SK-N-SH (cell line): ENCODE data around the gene ASPSCR1. TPM values are rescaled to one million over a fixed set of nuclear protein-coding genes. Genes with fewer than 3 reads are reported as not detected.

Experiments
- CTCF ChIA-PET: fragments of 300-600, 350-600 bp; formaldehyde crosslinking; extraction: SDS; loops from one replicate; lab custom pipeline; 2021; lab: Yijun Ruan, JAX
- POLR2A ChIA-PET: fragments of 350-600 bp; sonication (Branson Sonifier 250); formaldehyde crosslinking; extraction: SDS; loops from one replicate; lab custom pipeline; 2020; ENCODE audit warnings: antibody characterized with exemption, inconsistent platforms; lab: Yijun Ruan, JAX
- DNase-seq: peaks from one replicate; pipeline ENCODE4 v3.0.0; 2012
- H2AFZ ChIP-seq: fragments of 200-600 bp; sonication (generic); 2 replicates; pipeline ENCODE4 v1.8.1; 2016; ENCODE audit warnings: antibody characterized with exemption, mild to moderate bottlenecking, low read depth
- H3F3A ChIP-seq: fragments of 200-600 bp; sonication (generic); replicated peaks from 2 replicates; pipeline ENCODE3; 2016; ENCODE audit warnings: antibody characterized with exemption, mild to moderate bottlenecking; ENCODE audit not compliant: insufficient read depth
- H3K27ac ChIP-seq, 2 experiments: fragments of 200-500 bp in 1 of 2; fragments of 200-600 bp in 1 of 2; sonication (Bioruptor generic) in 1 of 2; sonication (generic), shearing (Covaris generic) in 1 of 2; 2 replicates each; pipeline versions ENCODE4 v1.5.1 to v1.6.1; 2014 to 2016; ENCODE audit warnings: low read depth in 2 of 2, inconsistent platforms in 1 of 2, low read length in 1 of 2, mild to moderate bottlenecking in 1 of 2, mixed read lengths in 1 of 2
- H3K27me3 ChIP-seq: fragments of 200-600 bp; sonication (generic), shearing (Covaris generic); 2 replicates; pipeline ENCODE4 v1.6.1; 2016; ENCODE audit warnings: mixed run types; ENCODE audit not compliant: insufficient read depth
- H3K36me3 ChIP-seq, 2 experiments: fragments of 200-500 bp in 1 of 2; fragments of 200-600 bp in 1 of 2; sonication (Bioruptor generic) in 1 of 2; sonication (generic) in 1 of 2; replicated peaks in 1 of 2; 2 replicates each; pipeline versions ENCODE3 to v1.5.1; 2014 to 2016; ENCODE audit warnings: low read length in 1 of 2, mild to moderate bottlenecking in 1 of 2; ENCODE audit not compliant: insufficient read depth in 2 of 2, control insufficient read depth in 1 of 2
- H3K4me1 ChIP-seq, 2 experiments: fragments of 200-500 bp in 1 of 2; fragments of 200-600 bp in 1 of 2; sonication (Bioruptor generic) in 1 of 2; sonication (generic), shearing (Covaris generic) in 1 of 2; 2 replicates each; pipeline versions ENCODE4 v1.5.1 to v1.6.1; 2014 to 2016; ENCODE audit warnings: low read depth in 1 of 2, low read length in 1 of 2, mixed run types in 1 of 2; ENCODE audit not compliant: insufficient read depth in 2 of 2, control insufficient read depth in 1 of 2
- H3K4me2 ChIP-seq: fragments of 200-600 bp; sonication (generic), shearing (Covaris generic); 2 replicates; pipeline ENCODE4 v1.6.1; 2017; ENCODE audit warnings: mixed run types
- H3K4me3 ChIP-seq, 2 experiments: fragments of 200-500 bp in 1 of 2; fragments of 200-600 bp in 1 of 2; sonication (Bioruptor generic) in 1 of 2; sonication (generic), shearing (Covaris generic) in 1 of 2; 2 replicates each; pipeline versions ENCODE4 v1.5.1 to v1.8.1; 2014 to 2016; ENCODE audit warnings: low read depth in 2 of 2, inconsistent platforms in 1 of 2, low read length in 1 of 2, mild to moderate bottlenecking in 1 of 2, mixed read lengths in 1 of 2, moderate library complexity in 1 of 2
- H3K79me2 ChIP-seq: fragments of 200-600 bp; sonication (generic); 2 replicates; pipeline ENCODE4 v1.8.1; 2017; ENCODE audit warnings: mild to moderate bottlenecking; ENCODE audit not compliant: insufficient read depth
- H3K9ac ChIP-seq: fragments of 200-600 bp; sonication (generic); 2 replicates; pipeline ENCODE4 v1.6.1; 2017; ENCODE audit warnings: mixed run types
- H3K9me2 ChIP-seq: fragments of 200-600 bp; sonication (generic); 2 replicates; pipeline ENCODE4 v1.6.1; 2017; ENCODE audit warnings: mixed run types
- H3K9me3 ChIP-seq: fragments of 200-600 bp; sonication (generic); 2 replicates; pipeline ENCODE4 v1.6.1; 2017; ENCODE audit warnings: mixed run types, mild to moderate bottlenecking, moderate library complexity
- H4K20me1 ChIP-seq: fragments of 200-600 bp; sonication (generic); 2 replicates; pipeline ENCODE4 v1.6.1; 2017; ENCODE audit warnings: mild to moderate bottlenecking, mixed run types; ENCODE audit not compliant: insufficient read depth
- CTCF ChIP-seq: fragments of 200-600 bp; sonication (generic); IDR thresholded peaks from 2 replicates; pipeline ENCODE4 v1.6.1; 2017; ENCODE audit warnings: antibody characterized with exemption, mild to moderate bottlenecking, moderate library complexity
- FOSL2 ChIP-seq: IDR thresholded peaks from 2 replicates; pipeline ENCODE4 v1.4.0; 2012; ENCODE audit warnings: low read depth, mild to moderate bottlenecking, moderate library complexity, borderline replicate concordance
- FOXM1 ChIP-seq: IDR thresholded peaks from 2 replicates; pipeline ENCODE4 v1.4.0; 2012; ENCODE audit warnings: low read depth, mild to moderate bottlenecking
- IRF3 ChIP-seq: fragments of 150-350 bp; IDR thresholded peaks from 2 replicates; pipeline ENCODE4 v1.6.1; 2016; ENCODE audit warnings: mild to moderate bottlenecking, low read depth, low read length
- MAX ChIP-seq: IDR thresholded peaks from 2 replicates; pipeline ENCODE4 v1.4.0; 2012; ENCODE audit warnings: low read depth
- MEF2A ChIP-seq: IDR thresholded peaks from 2 replicates; pipeline ENCODE4 v1.4.0; 2012; ENCODE audit warnings: low read depth, borderline replicate concordance
- PBX3 ChIP-seq: IDR thresholded peaks from 2 replicates; pipeline ENCODE4; 2012
- RCOR1 ChIP-seq: fragments of 150-350 bp; IDR thresholded peaks from 2 replicates; pipeline ENCODE4 v1.6.1; 2017; ENCODE audit warnings: antibody characterized with exemption, low read length
- RFX5 ChIP-seq: IDR thresholded peaks from 2 replicates; pipeline ENCODE4 v1.6.1; 2012; ENCODE audit warnings: mild to moderate bottlenecking, improper control_type of control experiment, low read length
- SMC3 ChIP-seq: IDR thresholded peaks from 2 replicates; pipeline ENCODE4 v1.6.1; 2012; ENCODE audit warnings: low read depth, low read length, improper control_type of control experiment
- TAF1 ChIP-seq: IDR thresholded peaks from 2 replicates; pipeline ENCODE4 v1.6.1; 2012; ENCODE audit warnings: low read depth, mild to moderate bottlenecking, low read length, moderate library complexity, borderline replicate concordance
- TEAD4 ChIP-seq: IDR thresholded peaks from 2 replicates; pipeline ENCODE4 v1.4.0; 2012; ENCODE audit warnings: mild to moderate bottlenecking, borderline replicate concordance; ENCODE audit not compliant: insufficient read depth
- WGBS: methylation state at CpG from one replicate; pipeline ENCODE4 v1.1.6; 2017; ENCODE audit warnings: low lambda C conversion rate; 5-methylcytosine and 5-hydroxymethylcytosine counted together
- polyA plus RNA-seq, 3 experiments: library from polyadenylated mRNA; depleted of rRNA; stranded (reverse); fragments of >200 nt; gene quantifications; 2 replicates each; pipeline ENCODE4 v1.2.3, GENCODE V29; 2012

The ASPSCR1 gene
- polyA plus RNA-seq, 1 of the 3 experiments (the other 2 are of a cell fraction) = 36.2 TPM

- Histone ChIP-seq H3K9me2 (no peaks in the 10 kb centered on the region), H3K27me3 (no peaks in the 10 kb centered on the region), H3K4me3 (no peak overlapping the region), H4K20me1 (no peaks in the 10 kb centered on the region), H3K36me3 (no peaks in the 10 kb centered on the region), H3F3A (no peaks in the 10 kb centered on the region), H2AFZ (no peak overlapping the region), H3K79me2 (no peaks in the 10 kb centered on the region; the same call in 1 of the 2 replicates), H3K9me3 (no peaks in the 10 kb centered on the region), H3K4me1 (peaks cover 0 to 2% of the 10 kb centered on the region in 2 experiments; a peak in 1 of 4 replicates), H3K4me2 (no peak overlapping the region), H3K27ac (no peak overlapping the region), H3K9ac (no peak overlapping the region)
- WGBS = 70% methylated on average over 11 of the region's 12 CpGs
- POLR2A ChIA-PET = no interaction called here
- DNase-seq = no peak
- TF ChIP-seq CTCF (no peak), MAX (no peak), FOSL2 (no peak), RCOR1 (no peak), TAF1 (no peak), MEF2A (no peak), PBX3 (no peak), FOXM1 (no peak), TEAD4 (no peak), RFX5 (no peak), SMC3 (no peak)
- CTCF ChIA-PET = interaction anchor here (0.6 to 17.7 kb wide), 5 partner anchors 9 to 245 kb away, joined by 3 to 216 read pairs (median 5); partner anchors contain the start of genes CENPX, LRRC45 and NOTUM
These were observed 35.3 kb upstream of the ASPSCR1 start for GRCh38 chr17:81942167-81942553.

- Histone ChIP-seq H3K9ac (no peak overlapping the region), H3K27ac (no peak overlapping the region), H3K27me3 (no peaks in the 10 kb centered on the region), H3K79me2 (no peaks in the 10 kb centered on the region), H4K20me1 (no peaks in the 10 kb centered on the region), H3K4me3 (no peak overlapping the region), H3K36me3 (no peaks in the 10 kb centered on the region), H3K4me2 (no peak overlapping the region), H3K4me1 (peaks cover 0 to 3% of the 10 kb centered on the region in 2 experiments; a peak in 1 of 4 replicates), H3K9me2 (no peaks in the 10 kb centered on the region), H2AFZ (no peak overlapping the region), H3F3A (no peaks in the 10 kb centered on the region), H3K9me3 (no peaks in the 10 kb centered on the region)
- no peak for TF ChIP-seq IRF3
- DNase-seq = no peak
- ChIA-PET POLR2A (interaction anchor here (0.6 to 0.9 kb wide), 2 partner anchors 28 to 77 kb away, joined by 3 read pairs; no protein-coding TSS in a partner anchor), CTCF (interaction anchor here (6.7 to 17.7 kb wide), 2 partner anchors 16 to 76 kb away, joined by 42 to 216 read pairs; partner anchors contain the start of genes CENPX, LRRC45 and NOTUM)
- WGBS = 83% methylated on average over 9 of the region's 9 CpGs
These were observed 32.6 kb upstream of the ASPSCR1 start for GRCh38 chr17:81944858-81945257.
